Astrocyte (in vitro differentiated cells and primary cell): ENCODE data around the gene ALG14. TPM values are rescaled to one million over a fixed set of nuclear protein-coding genes. Genes with fewer than 3 reads are reported as not detected.
A peak's percentile ranks its signal among the peaks of the same experiment; 100 is the strongest.

ENCODE experiments used
- DNase-seq: peaks from one replicate; pipeline ENCODE4 v3.0.0-alpha.2; 2010; ENCODE audit warnings: low read depth
- FAIRE-seq: peaks from 2 replicates; lab custom pipeline; 2011; peaks lifted over from hg19 to GRCh38; lab: Jason Lieb, UNC
- H2AFZ ChIP-seq: 2 replicates; pipeline ENCODE4 v1.6.0; 2012; ENCODE audit warnings: low read depth, low read length, inconsistent platforms
- H3K27ac ChIP-seq: 2 replicates; pipeline ENCODE4 v1.5.1; 2011; ENCODE audit warnings: low read depth, low read length, inconsistent platforms
- H3K27me3 ChIP-seq: 2 replicates; pipeline ENCODE4 v1.6.0; 2011; ENCODE audit warnings: low read length, inconsistent platforms; ENCODE audit not compliant: insufficient read depth
- H3K36me3 ChIP-seq: 2 replicates; pipeline ENCODE4 v1.5.1; 2011; ENCODE audit warnings: low read length, inconsistent platforms; ENCODE audit not compliant: insufficient read depth
- H3K4me1 ChIP-seq: 2 replicates; pipeline ENCODE4 v1.5.1; 2011; ENCODE audit warnings: low read length, inconsistent platforms; ENCODE audit not compliant: insufficient read depth
- H3K4me2 ChIP-seq: 2 replicates; pipeline ENCODE4 v1.6.0; 2012; ENCODE audit warnings: low read length, inconsistent platforms
- H3K4me3 ChIP-seq: 2 replicates; pipeline ENCODE4 v1.5.1; 2011; ENCODE audit warnings: low read depth, mild to moderate bottlenecking, low read length, inconsistent platforms; ENCODE audit not compliant: insufficient read depth
- H3K79me2 ChIP-seq: 2 replicates; pipeline ENCODE4 v1.6.0; 2012; ENCODE audit warnings: mild to moderate bottlenecking, low read length, inconsistent platforms; ENCODE audit not compliant: insufficient read depth
- H3K9ac ChIP-seq: 2 replicates; pipeline ENCODE4 v1.6.0; 2012; ENCODE audit warnings: mild to moderate bottlenecking, low read length, inconsistent platforms
- H3K9me3 ChIP-seq: 2 replicates; pipeline ENCODE4 v1.5.1; 2012; ENCODE audit warnings: low read depth, mild to moderate bottlenecking, low read length, inconsistent platforms; ENCODE audit not compliant: insufficient read depth
- H4K20me1 ChIP-seq: 2 replicates; pipeline ENCODE4 v1.6.0; 2012; ENCODE audit warnings: low read length, inconsistent platforms; ENCODE audit not compliant: insufficient read depth
- H3K27ac Mint-ChIP-seq: one replicate; pipeline ENCODE4 v1.8.0; 2021; ENCODE audit warnings: mild to moderate bottlenecking, mixed read lengths; ENCODE audit not compliant: unreplicated experiment
- H3K27me3 Mint-ChIP-seq: one replicate; pipeline ENCODE4 v1.8.0; 2021; ENCODE audit warnings: low read depth, mixed read lengths; ENCODE audit not compliant: unreplicated experiment
- H3K36me3 Mint-ChIP-seq: one replicate; pipeline ENCODE4 v1.8.0; 2021; ENCODE audit warnings: low read depth, mixed read lengths; ENCODE audit not compliant: unreplicated experiment
- H3K4me1 Mint-ChIP-seq: one replicate; pipeline ENCODE4 v1.8.0; 2021; ENCODE audit warnings: low read depth, mixed read lengths; ENCODE audit not compliant: unreplicated experiment
- H3K4me3 Mint-ChIP-seq: one replicate; pipeline ENCODE4 v1.8.0; 2021; ENCODE audit warnings: mild to moderate bottlenecking, moderate library complexity, mixed read lengths; ENCODE audit not compliant: unreplicated experiment
- H3K9me3 Mint-ChIP-seq: one replicate; pipeline ENCODE4 v1.8.0; 2021; ENCODE audit warnings: mild to moderate bottlenecking, mixed read lengths; ENCODE audit not compliant: unreplicated experiment
- CTCF ChIP-seq: IDR thresholded peaks from 2 replicates; pipeline ENCODE4 v1.5.1; 2011; ENCODE audit warnings: low read depth, mild to moderate bottlenecking, inconsistent platforms, low read length, moderate library complexity; ENCODE audit not compliant: insufficient read depth
- EZH2 ChIP-seq: IDR thresholded peaks from 2 replicates; pipeline ENCODE4 v1.6.1; 2012; ENCODE audit warnings: mild to moderate bottlenecking, low read length, inconsistent platforms; ENCODE audit not compliant: insufficient read depth
- total RNA-seq: library from RNA; stranded (reverse); gene quantifications from 2 replicates; pipeline ENCODE4 v1.2.1, GENCODE V29; 2021

Gene ALG14
- total RNA-seq, 1 donor from 2014 or later: 6.9 TPM

DNA sequence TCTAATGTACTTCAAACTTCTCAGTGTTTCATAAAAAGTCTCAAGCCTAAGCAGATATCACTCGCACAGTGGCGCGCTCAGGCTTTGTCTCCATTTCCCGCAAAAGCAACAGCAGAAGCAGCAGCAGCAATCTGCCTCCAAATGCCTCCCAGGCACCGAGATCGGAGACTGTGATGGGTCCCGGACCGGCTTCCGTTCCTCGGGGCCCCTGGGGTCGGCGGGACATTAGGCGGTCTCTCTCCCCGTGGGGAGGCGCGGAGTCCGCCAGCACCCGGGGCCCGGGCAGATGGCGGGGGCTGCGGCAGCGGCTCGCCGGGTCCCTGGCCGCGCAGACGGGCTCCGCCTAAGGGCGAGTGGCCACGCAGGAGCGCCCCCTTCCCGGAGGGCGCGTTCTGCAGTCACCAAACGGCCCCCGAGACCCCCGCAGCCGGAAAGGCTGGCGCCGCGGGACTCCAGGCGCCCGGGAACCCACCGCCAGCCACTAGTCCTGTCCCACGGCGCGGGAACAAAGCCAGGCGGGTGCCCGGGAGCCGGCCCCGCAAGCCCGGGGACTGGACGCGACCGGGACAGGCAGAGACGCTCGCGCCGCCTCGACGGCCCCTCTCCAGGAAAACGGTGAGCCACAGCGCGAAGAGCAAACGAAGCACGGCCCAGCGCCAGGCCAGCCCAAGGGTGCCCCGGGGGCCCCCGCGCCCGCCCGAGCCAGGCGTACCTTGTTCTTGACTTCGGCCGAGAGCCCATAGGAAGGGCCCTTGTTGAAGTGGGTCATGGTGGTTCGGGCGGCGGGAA, 146.4 kb downstream of the ALG14 start:
- H4K20me1 ChIP-seq: peaks cover 49% of the 10 kb centered on the region
- no peaks in the 10 kb centered on the region for H3K27me3 ChIP-seq
- H3K4me3 ChIP-seq: peak overlapping the region; percentile 100
- peak overlapping the region; percentile 84 for H3K4me2 ChIP-seq
- TF ChIP-seq EZH2 (no peak), CTCF (no peak)
- Mint-ChIP-seq H3K4me3 (peak overlapping the region; percentile 95), H3K27me3 (no peaks in the 10 kb centered on the region), H3K4me1 (peaks cover 40% of the 10 kb centered on the region), H3K36me3 (peaks cover 15% of the 10 kb centered on the region), H3K27ac (peak overlapping the region; percentile 96), H3K9me3 (no peaks in the 10 kb centered on the region)
- peaks cover 3% of the 10 kb centered on the region for H3K36me3 ChIP-seq
- H3K79me2 ChIP-seq: peaks cover 87% of the 10 kb centered on the region
- H2AFZ ChIP-seq: peak overlapping the region; percentile 3
- FAIRE-seq (no peak), DNase-seq (no peak)
- peak overlapping the region; percentile 100 for H3K9ac ChIP-seq
- peaks cover 45% of the 10 kb centered on the region for H3K4me1 ChIP-seq
- H3K9me3 ChIP-seq: no peaks in the 10 kb centered on the region
- H3K27ac ChIP-seq: peak overlapping the region; percentile 100

- peaks cover 55% of the 10 kb centered on the region for H4K20me1 ChIP-seq
- no peaks in the 10 kb centered on the region for H3K27me3 Mint-ChIP-seq
These were observed 147.1 kb downstream of the ALG14 start for GRCh38 chr1:94925561-94926125.

More at GRCh38 chr1:94925561-94926125, 147.1 kb downstream of the ALG14 start:
- peak overlapping the region; percentile 100 for H3K4me3 ChIP-seq
- H3K27ac ChIP-seq: peak overlapping the region; percentile 100
- DNase-seq (peak; percentile 94), FAIRE-seq (peak; percentile 13)
- H3K4me1 ChIP-seq: peaks cover 48% of the 10 kb centered on the region
- no peaks in the 10 kb centered on the region for H3K27me3 ChIP-seq
- Mint-ChIP-seq H3K9me3 (no peaks in the 10 kb centered on the region), H3K36me3 (peaks cover 15% of the 10 kb centered on the region), H3K4me3 (peak overlapping the region; percentile 95), H3K4me1 (peaks cover 41% of the 10 kb centered on the region), H3K27ac (peak overlapping the region; percentile 96)
- H3K9me3 ChIP-seq: no peaks in the 10 kb centered on the region
- peak overlapping the region; percentile 84 for H3K4me2 ChIP-seq
- H3K36me3 ChIP-seq: peaks cover 3% of the 10 kb centered on the region
- H3K9ac ChIP-seq: peak overlapping the region; percentile 100
- no peak overlapping the region for H2AFZ ChIP-seq
- H3K79me2 ChIP-seq: peaks cover 94% of the 10 kb centered on the region
- no peak for TF ChIP-seq EZH2
- TF ChIP-seq CTCF: peak; percentile 7
